ENCODE data around the gene FLT4.

The FLT4 gene

GRCh38 chr5:180599981-180600553, 49.3 kb downstream of the FLT4 start:
- DNase-seq (ENCODE audit: low read depth) = no peak
- TF ChIP-seq CTCF (IDR thresholded peaks at IDR 0.05; ENCODE audit: low read length, missing control alignments) = no peak
- no peak overlapping the region for H3K4me3 ChIP-seq (replicated peaks; ENCODE audit: low read depth, low read length)

- no peak for TF ChIP-seq CTCF (IDR thresholded peaks at IDR 0.05; ENCODE audit: low read length, missing control alignments)
- no peak overlapping the region for H3K4me3 ChIP-seq (replicated peaks; ENCODE audit: low read depth, low read length)
- DNase-seq (ENCODE audit: low read depth) = no peak
Measured at GRCh38 chr5:180599590-180599914, 49.8 kb downstream of the FLT4 start.

GRCh38 chr5:180598797-180599589, 50.4 kb downstream of the FLT4 start:
- TF ChIP-seq CTCF (IDR thresholded peaks at IDR 0.05; ENCODE audit: low read length, missing control alignments) = no peak
- no peak for DNase-seq (ENCODE audit: low read depth)
- no peak overlapping the region for H3K4me3 ChIP-seq (replicated peaks; ENCODE audit: low read depth, low read length)

GRCh38 chr5:180598316-180598701, 51.1 kb downstream of the FLT4 start:
- H3K4me3 ChIP-seq (replicated peaks; ENCODE audit: low read depth, low read length) = no peak overlapping the region
- no peak for TF ChIP-seq CTCF (IDR thresholded peaks at IDR 0.05; ENCODE audit: low read length, missing control alignments)
- no peak for DNase-seq (ENCODE audit: low read depth)

- TF ChIP-seq CTCF (IDR thresholded peaks at IDR 0.05; ENCODE audit: low read length, missing control alignments) = no peak
- no peak for DNase-seq (ENCODE audit: low read depth)
- H3K4me3 ChIP-seq (replicated peaks; ENCODE audit: low read depth, low read length) = no peak overlapping the region
Measured at GRCh38 chr5:180596668-180597231, 52.6 kb downstream of the FLT4 start.

- no peak overlapping the region for H3K4me3 ChIP-seq (replicated peaks; ENCODE audit: low read depth, low read length)
- no peak for DNase-seq (ENCODE audit: low read depth)
- TF ChIP-seq CTCF (IDR thresholded peaks at IDR 0.05; ENCODE audit: low read length, missing control alignments) = no peak
Measured at GRCh38 chr5:180596115-180596667, 53.2 kb downstream of the FLT4 start.

All from fibroblast of pulmonary artery (primary cell).